SK-N-SH treated with all-trans-retinoic acid at 6 μM for 48 hours (cell line): ENCODE measurements around the gene TNRC6B.

Experiments used
- CREB5 ChIP-seq: fragments of 250-450 bp; sonication (Bioruptor Pico); IDR thresholded peaks from 2 replicates; pipeline ENCODE4 v1.5.1; 2020; ENCODE audit warnings: low read depth, mild to moderate bottlenecking, moderate library complexity
- CSDC2 ChIP-seq: fragments of 250-450 bp; sonication (Bioruptor Pico); IDR thresholded peaks from 2 replicates; pipeline ENCODE4 v1.5.0; 2020; ENCODE audit warnings: mild to moderate bottlenecking, moderate library complexity
- CSRNP3 ChIP-seq: fragments of 250-450 bp; sonication (Bioruptor Pico); IDR thresholded peaks from 2 replicates; pipeline ENCODE4 v1.5.1; 2021; ENCODE audit warnings: mild to moderate bottlenecking, moderate library complexity
- ESRRG ChIP-seq: fragments of 250-450 bp; sonication (Bioruptor Pico); IDR thresholded peaks from 2 replicates; pipeline ENCODE4 v1.6.1; 2021; ENCODE audit warnings: mild to moderate bottlenecking
- ISL1 ChIP-seq: fragments of 250-450 bp; sonication (Bioruptor Pico); IDR thresholded peaks from 2 replicates; pipeline ENCODE4 v2.1.2; 2022; ENCODE audit warnings: mild to moderate bottlenecking, moderate library complexity
- OSR1 ChIP-seq: fragments of 250-450 bp; sonication (Bioruptor Pico); IDR thresholded peaks from 2 replicates; pipeline ENCODE4 v1.8.0; 2022; ENCODE audit warnings: moderate library complexity, mild to moderate bottlenecking, inconsistent platforms
- PATZ1 ChIP-seq: fragments of 250-450 bp; sonication (Bioruptor Pico); IDR thresholded peaks from 2 replicates; pipeline ENCODE4 v1.8.0; 2020; ENCODE audit warnings: mild to moderate bottlenecking, moderate library complexity, borderline replicate concordance
- PPARA ChIP-seq: fragments of 250-450 bp; sonication (Bioruptor Pico); IDR thresholded peaks from 2 replicates; pipeline ENCODE4 v1.5.0; 2020; ENCODE audit warnings: mild to moderate bottlenecking, borderline replicate concordance
- RARB ChIP-seq: fragments of 250-450 bp; sonication (Bioruptor Pico); IDR thresholded peaks from 2 replicates; pipeline ENCODE4 v1.8.0; 2021; ENCODE audit warnings: mild to moderate bottlenecking, moderate library complexity
- TSHZ2 ChIP-seq: fragments of 250-450 bp; sonication (Bioruptor Pico); IDR thresholded peaks from 2 replicates; pipeline ENCODE4 v1.5.0; 2020; ENCODE audit warnings: mild to moderate bottlenecking, moderate library complexity
- ZFP3 ChIP-seq: fragments of 250-450 bp; sonication (Bioruptor Pico); IDR thresholded peaks from 2 replicates; pipeline ENCODE4 v1.5.0; 2020; ENCODE audit warnings: mild to moderate bottlenecking, moderate library complexity
- ZFP30 ChIP-seq: fragments of 450-650 bp; formaldehyde crosslinking; IDR thresholded peaks from 2 replicates; pipeline ENCODE4 v1.5.0; 2022; ENCODE audit warnings: mild to moderate bottlenecking, moderate library complexity
- ZNF8 ChIP-seq: fragments of 450-650 bp; formaldehyde crosslinking; IDR thresholded peaks from 2 replicates; pipeline ENCODE4 v1.5.0; 2020; ENCODE audit warnings: mild to moderate bottlenecking, moderate library complexity

GRCh38 chr22:40218723-40219294 lies 41.1 kb downstream of the TNRC6B start:
- TF ChIP-seq PATZ1 (CRISPR knock-in tag) (no peak), OSR1 (CRISPR knock-in tag) (no peak), RARB (CRISPR knock-in tag) (no peak), ZNF8 (no peak), CSRNP3 (no peak), CSDC2 (CRISPR knock-in tag) (no peak), ISL1 (CRISPR knock-in tag) (no peak), PPARA (no peak), TSHZ2 (CRISPR knock-in tag) (no peak), ZFP3 (CRISPR knock-in tag) (no peak), ZFP30 (CRISPR knock-in tag) (no peak), ESRRG (CRISPR knock-in tag) (no peak), CREB5 (CRISPR knock-in tag) (no peak)
